Subcutaneous adipose tissue (tissue), 4 donors: ENCODE results near the gene SPNS2. TPM values are rescaled to one million over a fixed set of nuclear protein-coding genes. Genes with fewer than 3 reads are reported as not detected.

ENCODE experiments used
- CTCF ChIP-seq: fragments of 450-650 bp; IDR thresholded peaks from one replicate; pipeline ENCODE4 v1.5.1; 2016; ENCODE audit warnings: low read depth, mild to moderate bottlenecking, control low read depth, antibody characterized with exemption, moderate library complexity
- total RNA-seq, 4 donors: library from RNA; depleted of rRNA; stranded (reverse); fragments of >200 nt; gene quantifications; one replicate each; pipeline ENCODE4 v1.1.0, GENCODE V29; 2016

The SPNS2 gene
- total RNA-seq, 4 donors from 2014 or later, result 3.2 to 31.8 (median 13.4) TPM

- no peak for TF ChIP-seq CTCF
Observed at GRCh38 chr17:4476017-4476416, 22.7 kb upstream of the SPNS2 start.

- TF ChIP-seq CTCF, result no peak
Observed at GRCh38 chr17:4476511-4477070, 22.1 kb upstream of the SPNS2 start.

GRCh38 chr17:4477255-4477791 lies 21.4 kb upstream of the SPNS2 start:
- no peak for TF ChIP-seq CTCF

GRCh38 chr17:4478318-4478830 lies 20.3 kb upstream of the SPNS2 start:
- no peak for TF ChIP-seq CTCF

- TF ChIP-seq CTCF, result no peak
Observed at GRCh38 chr17:4479340-4479981, 19.2 kb upstream of the SPNS2 start.

GRCh38 chr17:4479982-4480751 lies 18.5 kb upstream of the SPNS2 start:
- TF ChIP-seq CTCF, result no peak
